ENCODE data around the gene DENND4B.
A peak's percentile ranks its signal among the peaks of the same experiment; 100 is the strongest.
"Not testable (repeated sequence)": the region's sequence is repeated elsewhere in the genome, so short reads cannot be mapped to it uniquely, and the experiment has no call there.

DENND4B gene

GRCh38 chr1:153946622-153947241 is at the start of gene DENND4B:
Gene DENND4B, minus strand, starts transcription at chr1:153946718. Its CDS starts 2,344 bp downstream, at chr1:153944374.
- Histone ChIP-seq H3K9me3 (ENCODE audit: low read length) (no peaks in the 10 kb centered on the region), H3K4me3 (ENCODE audit: low read length) (peak within 1 kb of the TSS; percentile 63), H3K27me3 (ENCODE audit: insufficient read depth, low read length) (no peaks in the 10 kb centered on the region), H2AFZ (ENCODE audit: low read depth, low read length) (peak within 1 kb of the TSS; percentile 89), H3K36me3 (ENCODE audit: insufficient read depth, low read length) (peaks cover 62% of the 10 kb centered on the region), H3K4me1 (ENCODE audit: insufficient read depth, low read length) (peaks cover 16% of the 10 kb centered on the region)

GRCh38 chr1:153995640-153996039 is 49.1 kb upstream of the DENND4B start:
- no peak overlapping the region for H2AFZ ChIP-seq (ENCODE audit: low read depth, low read length)
- no peaks in the 10 kb centered on the region for H3K27me3 ChIP-seq (ENCODE audit: insufficient read depth, low read length)
- no peaks in the 10 kb centered on the region for H3K9me3 ChIP-seq (ENCODE audit: low read length)

GRCh38 chr1:153995202-153995601 is 48.7 kb upstream of the DENND4B start:
- Histone ChIP-seq H3K27me3 (ENCODE audit: insufficient read depth, low read length) (no peaks in the 10 kb centered on the region), H3K4me1 (ENCODE audit: insufficient read depth, low read length) (peaks cover 10% of the 10 kb centered on the region), H3K36me3 (ENCODE audit: insufficient read depth, low read length) (peaks cover 33% of the 10 kb centered on the region), H2AFZ (ENCODE audit: low read depth, low read length) (no peak overlapping the region), H3K4me3 (ENCODE audit: low read length) (no peak overlapping the region), H3K9me3 (ENCODE audit: low read length) (no peaks in the 10 kb centered on the region)

More at GRCh38 chr1:153995640-153996039, 49.1 kb upstream of the DENND4B start:
- H3K4me1 ChIP-seq (ENCODE audit: insufficient read depth, low read length): peaks cover 10% of the 10 kb centered on the region
- no peak overlapping the region for H3K4me3 ChIP-seq (ENCODE audit: low read length)
- peaks cover 33% of the 10 kb centered on the region for H3K36me3 ChIP-seq (ENCODE audit: insufficient read depth, low read length)

GRCh38 chr1:153991806-153992205 is 45.3 kb upstream of the DENND4B start:
- Histone ChIP-seq H3K27me3 (ENCODE audit: insufficient read depth, low read length) (no peaks in the 10 kb centered on the region), H3K4me3 (ENCODE audit: low read length) (peak overlapping the region; percentile 72), H3K36me3 (ENCODE audit: insufficient read depth, low read length) (peaks cover 33% of the 10 kb centered on the region), H2AFZ (ENCODE audit: low read depth, low read length) (no peak overlapping the region), H3K4me1 (ENCODE audit: insufficient read depth, low read length) (peaks cover 10% of the 10 kb centered on the region), H3K9me3 (ENCODE audit: low read length) (no peaks in the 10 kb centered on the region)

- no peaks in the 10 kb centered on the region for H3K27me3 ChIP-seq (ENCODE audit: insufficient read depth, low read length)
- H3K4me3 ChIP-seq (ENCODE audit: low read length): peak overlapping the region; percentile 72
- peaks cover 33% of the 10 kb centered on the region for H3K36me3 ChIP-seq (ENCODE audit: insufficient read depth, low read length)
- H3K4me1 ChIP-seq (ENCODE audit: insufficient read depth, low read length): peaks cover 10% of the 10 kb centered on the region
- no peaks in the 10 kb centered on the region for H3K9me3 ChIP-seq (ENCODE audit: low read length)
- H2AFZ ChIP-seq (ENCODE audit: low read depth, low read length): no peak overlapping the region
These were observed 44.7 kb upstream of the DENND4B start for GRCh38 chr1:153991151-153991630.

- peak within 1 kb of the TSS; percentile 72 for H3K4me3 ChIP-seq (ENCODE audit: low read length)
- H3K4me1 ChIP-seq (ENCODE audit: insufficient read depth, low read length): peaks cover 13% of the 10 kb centered on the region
- peaks cover 33% of the 10 kb centered on the region for H3K36me3 ChIP-seq (ENCODE audit: insufficient read depth, low read length)
- no peaks in the 10 kb centered on the region for H3K9me3 ChIP-seq (ENCODE audit: low read length)
- H2AFZ ChIP-seq (ENCODE audit: low read depth, low read length): peak within 1 kb of the TSS; percentile 9
- H3K27me3 ChIP-seq (ENCODE audit: insufficient read depth, low read length): no peaks in the 10 kb centered on the region
These were observed 44.1 kb upstream of the DENND4B start, which contains the start of gene RPS27 for GRCh38 chr1:153990468-153991150. Gene RPS27, plus strand, starts transcription at chr1:153990762. Its CDS starts 35 bp downstream, at chr1:153990797.

GRCh38 chr1:153987621-153988020 is 41.1 kb upstream of the DENND4B start:
- no peaks in the 10 kb centered on the region for H3K27me3 ChIP-seq (ENCODE audit: insufficient read depth, low read length)
- H3K4me1 ChIP-seq (ENCODE audit: insufficient read depth, low read length): peaks cover 26% of the 10 kb centered on the region
- no peak overlapping the region for H3K4me3 ChIP-seq (ENCODE audit: low read length)
- H3K9me3 ChIP-seq (ENCODE audit: low read length): no peaks in the 10 kb centered on the region
- peaks cover 23% of the 10 kb centered on the region for H3K36me3 ChIP-seq (ENCODE audit: insufficient read depth, low read length)
- H2AFZ ChIP-seq (ENCODE audit: low read depth, low read length): no peak overlapping the region

- H3K4me3 ChIP-seq (ENCODE audit: low read length): peak within 1 kb of the TSS; percentile 83
- peaks cover 17% of the 10 kb centered on the region for H3K4me1 ChIP-seq (ENCODE audit: insufficient read depth, low read length)
- no peaks in the 10 kb centered on the region for H3K27me3 ChIP-seq (ENCODE audit: insufficient read depth, low read length)
These were observed 39.6 kb upstream of the DENND4B start, which contains the start of gene RAB13 for GRCh38 chr1:153985941-153986761. Gene RAB13, minus strand, starts transcription at chr1:153986339. Its CDS starts 103 bp downstream, at chr1:153986236.

GRCh38 chr1:153985341-153985912 is 38.9 kb upstream of the DENND4B start:
- H3K27me3 ChIP-seq (ENCODE audit: insufficient read depth, low read length): no peaks in the 10 kb centered on the region
- peak overlapping the region; percentile 44 for H2AFZ ChIP-seq (ENCODE audit: low read depth, low read length)
- H3K4me1 ChIP-seq (ENCODE audit: insufficient read depth, low read length): peaks cover 16% of the 10 kb centered on the region
- H3K36me3 ChIP-seq (ENCODE audit: insufficient read depth, low read length): peaks cover 11% of the 10 kb centered on the region
- H3K9me3 ChIP-seq (ENCODE audit: low read length): no peaks in the 10 kb centered on the region
- H3K4me3 ChIP-seq (ENCODE audit: low read length): peak overlapping the region; percentile 83

More at GRCh38 chr1:153985941-153986761, 39.6 kb upstream of the DENND4B start, which contains the start of gene RAB13:
- Histone ChIP-seq H3K36me3 (ENCODE audit: insufficient read depth, low read length) (peaks cover 12% of the 10 kb centered on the region), H2AFZ (ENCODE audit: low read depth, low read length) (peak within 1 kb of the TSS; percentile 72), H3K9me3 (ENCODE audit: low read length) (no peaks in the 10 kb centered on the region)

GRCh38 chr1:153984123-153984894 is 37.8 kb upstream of the DENND4B start:
- H3K36me3 ChIP-seq (ENCODE audit: insufficient read depth, low read length): peaks cover 11% of the 10 kb centered on the region
- H2AFZ ChIP-seq (ENCODE audit: low read depth, low read length): no peak overlapping the region
- no peaks in the 10 kb centered on the region for H3K27me3 ChIP-seq (ENCODE audit: insufficient read depth, low read length)
- H3K4me3 ChIP-seq (ENCODE audit: low read length): peak overlapping the region; percentile 83
- H3K9me3 ChIP-seq (ENCODE audit: low read length): no peaks in the 10 kb centered on the region
- peaks cover 16% of the 10 kb centered on the region for H3K4me1 ChIP-seq (ENCODE audit: insufficient read depth, low read length)

GRCh38 chr1:153981735-153982134 is 35.2 kb upstream of the DENND4B start:
- H3K4me3 ChIP-seq (ENCODE audit: low read length); H3K27me3 ChIP-seq (ENCODE audit: insufficient read depth, low read length); H3K9me3 ChIP-seq (ENCODE audit: low read length); H2AFZ ChIP-seq (ENCODE audit: low read depth, low read length): not testable (repeated sequence)
- Histone ChIP-seq H3K36me3 (ENCODE audit: insufficient read depth, low read length) (peaks cover 11% of the 10 kb centered on the region), H3K4me1 (ENCODE audit: insufficient read depth, low read length) (peaks cover 16% of the 10 kb centered on the region)

- peaks cover 25% of the 10 kb centered on the region for H3K36me3 ChIP-seq (ENCODE audit: insufficient read depth, low read length)
- not testable (repeated sequence) for H3K9me3 ChIP-seq (ENCODE audit: low read length); H3K4me1 ChIP-seq (ENCODE audit: insufficient read depth, low read length); H2AFZ ChIP-seq (ENCODE audit: low read depth, low read length); H3K4me3 ChIP-seq (ENCODE audit: low read length); H3K27me3 ChIP-seq (ENCODE audit: insufficient read depth, low read length)
These were observed 32.6 kb upstream of the DENND4B start for GRCh38 chr1:153979091-153979490.
